Limb (tissue), 2 donors: ENCODE measurements around the gene ROBO1.
"Not testable (repeated sequence)": the region's sequence is repeated elsewhere in the genome, so short reads cannot be mapped to it uniquely, and the experiment has no call there.

ENCODE experiments used
- DNase-seq, 2 donors: peaks; one replicate each; pipeline ENCODE4 v3.0.0-alpha.2; 2016; ENCODE audit errors: extremely low spot score in 2 of 2

ROBO1 gene

GRCh38 chr3:79246875-79247724 is 520.7 kb downstream of the ROBO1 start:
- DNase-seq = no peak

- DNase-seq = no peak
Measured at GRCh38 chr3:79245284-79246138, 522.3 kb downstream of the ROBO1 start.

- DNase-seq = no peak
Measured at GRCh38 chr3:79236496-79236895, 531.3 kb downstream of the ROBO1 start.

GRCh38 chr3:79233431-79234060 is 534.3 kb downstream of the ROBO1 start:
- no peak for DNase-seq

GRCh38 chr3:79230266-79230665 is 537.5 kb downstream of the ROBO1 start:
- DNase-seq = no peak

- no peak for DNase-seq
Measured at GRCh38 chr3:79217096-79217495, 550.7 kb downstream of the ROBO1 start.

- no peak for DNase-seq
Measured at GRCh38 chr3:79215286-79215685, 552.5 kb downstream of the ROBO1 start.

- no peak for DNase-seq
Measured at GRCh38 chr3:79211586-79212359, 556.0 kb downstream of the ROBO1 start.

GRCh38 chr3:79204351-79204750 is 563.4 kb downstream of the ROBO1 start:
- DNase-seq = no peak

- no peak for DNase-seq
Measured at GRCh38 chr3:79203144-79203519, 564.7 kb downstream of the ROBO1 start.

GRCh38 chr3:79202471-79203143 is 565.2 kb downstream of the ROBO1 start:
- DNase-seq = no peak

GRCh38 chr3:79200456-79200855 is 567.3 kb downstream of the ROBO1 start:
- no peak for DNase-seq

GRCh38 chr3:79199966-79200365 is 567.8 kb downstream of the ROBO1 start:
- DNase-seq = no peak

GRCh38 chr3:79187426-79187825 is 580.4 kb downstream of the ROBO1 start:
- DNase-seq = no peak

- no peak for DNase-seq
Measured at GRCh38 chr3:79184251-79184650, 583.5 kb downstream of the ROBO1 start.

GRCh38 chr3:79183496-79183895 is 584.3 kb downstream of the ROBO1 start:
- DNase-seq = no peak

- DNase-seq = no peak
Measured at GRCh38 chr3:79178471-79179180, 589.2 kb downstream of the ROBO1 start.

GRCh38 chr3:79175870-79176269 is 591.9 kb downstream of the ROBO1 start:
- no peak for DNase-seq

GRCh38 chr3:79173259-79173658 is 594.5 kb downstream of the ROBO1 start:
- not testable (repeated sequence) for DNase-seq

GRCh38 chr3:79172241-79172640 is 595.6 kb downstream of the ROBO1 start:
- DNase-seq = no peak
